ENCODE results near the gene UBQLN2.
A peak's percentile ranks its signal among the peaks of the same experiment; 100 is the strongest.
"Not testable (repeated sequence)": the region's sequence is repeated elsewhere in the genome, so short reads cannot be mapped to it uniquely, and the experiment has no call there.

UBQLN2 gene

GRCh38 chrX:56563231-56564161, at the start of gene UBQLN2:
TSS of gene UBQLN2 (plus strand) at chrX:56563627. CDS start at chrX:56563874, 247 bp downstream.
- peak; percentile 86 for DNase-seq

- no peak for DNase-seq
Measured at GRCh38 chrX:56519642-56520041, 43.8 kb upstream of the UBQLN2 start.

DNA sequence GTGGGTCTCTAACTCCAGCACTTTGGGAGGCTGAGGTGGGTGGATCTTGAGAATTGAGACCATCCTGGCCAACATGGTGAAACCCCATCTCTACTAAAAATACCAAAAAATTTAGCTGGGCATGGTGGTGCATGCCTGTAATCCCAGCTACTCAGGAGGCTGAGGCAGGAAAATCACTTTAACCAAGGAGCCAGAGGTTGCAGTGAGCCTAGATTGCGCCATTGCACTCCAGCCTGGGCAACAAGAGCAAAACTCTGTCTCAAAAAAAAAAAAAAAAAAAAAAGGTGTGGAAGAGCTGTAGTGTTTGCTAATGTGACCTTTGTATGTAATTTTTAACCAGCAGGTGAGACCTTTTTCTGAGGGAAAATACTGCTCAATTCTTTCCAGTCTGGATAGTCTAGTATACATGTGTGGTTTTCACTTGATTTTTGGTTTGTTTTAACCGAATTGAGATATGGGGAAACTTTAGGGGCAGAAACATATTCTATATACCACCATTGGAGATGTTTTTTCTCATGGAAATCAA, 33.9 kb upstream of the UBQLN2 start:
- DNase-seq, result not testable (repeated sequence)

DNA sequence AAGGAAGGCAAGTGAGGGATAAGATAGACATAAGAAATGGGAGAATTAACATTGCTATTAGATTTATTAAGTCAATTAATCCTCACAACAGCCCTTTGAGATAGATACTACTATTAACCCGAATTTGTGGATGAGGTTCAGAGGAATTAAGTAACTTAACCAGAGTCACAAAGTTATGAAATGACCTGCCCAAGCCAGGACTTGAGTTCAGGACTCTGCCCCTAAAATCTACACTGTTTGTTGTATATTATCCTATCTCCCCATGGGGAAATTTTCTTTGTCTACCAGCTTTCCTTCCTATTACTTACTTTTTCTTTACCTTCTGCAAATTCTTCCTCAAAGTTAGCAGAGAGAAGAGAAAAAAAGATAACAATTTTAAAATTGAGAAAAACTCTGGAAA, 33.4 kb upstream of the UBQLN2 start:
- no peak for DNase-seq

DNA sequence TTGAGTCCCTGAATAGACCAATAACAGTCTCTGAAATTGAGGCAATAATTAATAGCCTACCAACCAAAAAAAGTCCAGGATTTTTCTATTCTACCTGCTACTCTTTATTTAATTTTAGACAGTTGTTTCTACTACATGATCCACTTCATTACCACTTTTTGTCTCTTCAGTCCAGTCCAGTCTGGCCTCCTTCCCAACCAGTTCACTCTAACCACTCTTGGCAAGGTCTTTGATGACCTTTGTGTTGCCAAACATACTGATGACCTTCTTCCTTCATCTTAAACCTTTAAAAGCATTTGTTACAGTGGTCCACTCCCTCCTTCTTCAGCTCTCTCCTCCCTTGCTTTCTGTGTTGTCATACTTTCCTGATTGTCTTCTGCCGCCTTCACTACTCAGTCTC, 12.8 kb upstream of the UBQLN2 start:
- no peak for DNase-seq

GRCh38 chrX:56554870-56555269, 8.6 kb upstream of the UBQLN2 start:
- DNase-seq, result no peak

GRCh38 chrX:56557376-56557929, 6.0 kb upstream of the UBQLN2 start:
- DNase-seq, result no peak

DNA sequence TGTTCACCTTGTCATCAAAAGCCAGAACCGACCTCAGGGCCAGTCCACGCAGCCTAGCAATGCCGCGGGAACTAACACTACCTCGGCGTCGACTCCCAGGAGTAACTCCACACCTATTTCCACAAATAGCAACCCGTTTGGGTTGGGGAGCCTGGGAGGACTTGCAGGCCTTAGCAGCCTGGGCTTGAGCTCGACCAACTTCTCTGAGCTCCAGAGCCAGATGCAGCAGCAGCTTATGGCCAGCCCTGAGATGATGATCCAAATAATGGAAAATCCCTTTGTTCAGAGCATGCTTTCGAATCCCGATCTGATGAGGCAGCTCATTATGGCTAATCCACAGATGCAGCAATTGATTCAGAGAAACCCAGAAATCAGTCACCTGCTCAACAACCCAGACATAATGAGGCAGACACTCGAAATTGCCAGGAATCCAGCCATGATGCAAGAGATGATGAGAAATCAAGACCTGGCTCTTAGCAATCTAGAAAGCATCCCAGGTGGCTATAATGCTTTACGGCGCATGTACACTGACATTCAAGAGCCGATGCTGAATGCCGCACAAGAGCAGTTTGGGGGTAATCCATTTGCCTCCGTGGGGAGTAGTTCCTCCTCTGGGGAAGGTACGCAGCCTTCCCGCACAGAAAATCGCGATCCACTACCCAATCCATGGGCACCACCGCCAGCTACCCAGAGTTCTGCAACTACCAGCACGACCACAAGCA, 898 bp downstream of the UBQLN2 start:
- DNase-seq, result peak; percentile 27

GRCh38 chrX:56564921-56565840, 1.8 kb downstream of the UBQLN2 start:
- no peak for DNase-seq

DNA sequence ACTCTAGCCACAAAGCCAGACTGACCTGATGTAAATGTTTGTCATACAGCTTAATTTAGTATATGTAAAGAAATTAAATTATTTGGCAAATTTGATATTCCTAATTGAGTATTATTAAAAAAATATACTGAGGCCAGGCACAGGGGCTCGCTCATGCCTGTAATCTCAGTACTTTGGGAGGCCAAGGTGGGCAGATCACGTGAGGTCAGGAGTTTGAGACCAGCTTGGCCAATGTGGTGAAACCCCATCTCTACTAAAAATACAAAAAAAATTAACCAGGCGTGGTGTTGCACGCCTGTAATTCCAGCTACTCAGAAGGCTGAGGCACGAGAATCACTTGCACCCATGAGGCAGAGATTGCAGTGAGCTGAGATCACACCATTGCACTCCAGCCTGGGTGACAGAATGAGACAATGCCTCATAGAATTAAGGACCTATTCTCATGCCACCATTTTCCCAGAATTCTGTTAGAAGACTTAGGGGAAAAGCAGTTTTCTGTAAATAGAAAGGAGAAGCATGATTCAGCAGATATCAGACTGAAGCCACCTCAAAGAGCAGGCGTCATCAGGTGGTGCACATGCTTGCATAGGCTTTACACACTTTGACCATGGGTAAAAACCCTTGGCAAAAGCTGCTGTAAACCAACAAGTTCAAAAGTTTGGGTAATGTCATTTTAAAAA, 6.1 kb downstream of the UBQLN2 start:
- no peak for DNase-seq

GRCh38 chrX:56572975-56573374, 9.5 kb downstream of the UBQLN2 start:
- no peak for DNase-seq

DNA sequence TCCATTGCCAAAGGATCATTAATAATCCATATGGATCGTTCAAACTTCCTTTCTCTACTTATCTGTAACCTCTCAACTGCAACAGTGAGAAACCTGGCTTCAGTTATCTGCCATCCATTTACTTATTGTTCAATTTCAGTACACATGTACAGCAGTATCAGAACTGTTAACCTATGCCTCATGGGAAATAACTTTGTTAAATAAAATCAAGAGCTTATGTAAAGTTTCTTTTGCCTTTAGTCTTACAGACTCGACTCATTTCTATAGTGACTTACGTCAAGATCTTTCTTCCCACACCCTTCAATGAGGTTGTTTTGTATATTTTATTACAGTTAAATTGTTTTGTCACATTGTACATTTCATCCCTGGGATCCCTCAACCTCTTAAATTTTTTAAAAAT, 11.4 kb downstream of the UBQLN2 start:
- DNase-seq, result no peak

DNA sequence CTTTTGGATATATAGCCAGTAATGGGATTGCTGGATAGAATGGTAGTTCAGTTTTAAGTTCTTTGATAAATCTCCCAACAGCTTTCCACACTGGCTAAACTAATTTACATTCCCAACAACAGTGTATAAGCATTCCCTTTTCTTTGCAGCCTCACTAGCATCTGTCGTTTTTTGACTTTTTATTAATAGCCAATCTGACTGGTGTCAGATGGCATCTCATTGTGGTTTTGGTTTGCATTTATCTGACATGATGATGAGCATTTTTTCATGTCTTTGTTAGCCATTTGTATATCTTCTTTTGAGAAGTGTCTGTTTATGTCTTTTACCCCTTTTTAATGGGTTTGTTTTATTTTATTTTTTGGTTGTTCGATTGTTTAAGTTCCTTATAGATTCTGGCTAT, 13.3 kb downstream of the UBQLN2 start:
- no peak for DNase-seq

GRCh38 chrX:56588397-56589188, 25.2 kb downstream of the UBQLN2 start:
- no peak for DNase-seq

- DNase-seq, result not testable (repeated sequence)
Measured at GRCh38 chrX:56591830-56592229, 28.4 kb downstream of the UBQLN2 start.

DNA sequence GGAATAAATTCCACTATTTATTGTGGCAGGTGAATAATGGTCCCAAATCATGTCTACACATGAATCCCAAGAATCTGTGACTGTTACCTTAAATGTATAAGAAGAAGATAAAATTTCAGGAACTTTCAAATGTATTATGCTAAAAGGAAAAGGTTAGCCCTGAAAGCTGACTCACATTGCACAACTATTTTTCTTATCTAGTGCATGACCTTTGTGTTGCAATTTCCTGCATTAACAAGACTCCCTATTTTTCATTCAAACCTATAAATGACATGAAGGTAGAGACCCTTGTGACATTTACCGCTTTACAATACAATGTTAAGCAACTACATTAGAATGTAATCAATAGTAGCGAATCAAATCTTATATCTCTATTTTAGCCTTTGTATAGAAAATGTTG, 36.7 kb downstream of the UBQLN2 start:
- DNase-seq, result no peak

DNA sequence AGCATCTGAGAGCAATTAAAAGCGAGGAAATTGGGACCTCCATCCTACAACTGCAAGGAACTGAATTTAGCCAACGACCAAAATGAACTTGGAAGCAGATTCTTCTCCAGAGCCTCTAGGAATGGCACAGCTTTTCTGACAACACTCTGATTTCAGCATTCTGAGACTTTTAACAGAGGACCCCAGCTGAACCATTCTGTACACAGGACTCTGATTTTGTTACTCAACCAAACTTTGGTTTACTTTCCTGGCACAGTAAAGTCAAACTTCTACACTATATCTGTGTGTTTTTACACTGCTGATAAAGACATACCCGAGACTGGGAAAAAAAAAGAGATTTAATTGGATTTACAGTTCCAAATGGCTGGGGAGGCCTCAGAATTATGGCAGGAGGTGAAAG, 37.6 kb downstream of the UBQLN2 start:
- no peak for DNase-seq

DNA sequence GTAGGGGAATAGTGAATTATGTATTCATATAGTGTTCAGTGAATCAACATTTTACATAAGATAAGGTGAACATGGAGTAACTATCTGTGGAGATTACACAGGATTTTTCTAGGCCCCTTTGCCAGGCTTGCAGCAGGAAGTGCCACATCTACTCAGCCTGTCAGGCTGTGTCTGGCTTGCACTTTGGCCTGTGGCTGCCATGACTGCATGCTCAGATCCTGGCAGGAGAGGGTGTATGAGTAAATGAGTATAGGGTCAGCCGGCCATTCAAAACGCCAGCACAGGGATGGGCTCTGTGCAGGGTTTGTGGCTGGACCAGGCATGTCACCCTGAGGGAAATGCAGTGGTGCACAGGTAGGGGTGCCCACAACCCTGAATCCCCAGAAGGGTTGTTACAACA, 51.9 kb downstream of the UBQLN2 start:
- no peak for DNase-seq
